Measurements from ENCODE around the gene NETO2. TPM values are rescaled to one million over a fixed set of nuclear protein-coding genes. Genes with fewer than 3 reads are reported as not detected.

NETO2 gene
- total and polyA plus RNA-seq, 2 of the 13 experiments (the other 11 are each of a cell fraction or from before 2014, with no cell fraction given), result 8.2 to 13.5 TPM

GRCh38 chr16:47029724-47030123 is 114.0 kb downstream of the NETO2 start:
- no peak overlapping the region for H3K4me2 ChIP-seq (ENCODE audit: low read depth, low read length)
- WGBS (ENCODE audit: low lambda C conversion rate), result 40% methylated on average over 3 of the region's 3 CpGs
- FAIRE-seq, result peak; percentile 30
- no peaks in the 10 kb centered on the region for H3K9me3 ChIP-seq (ENCODE audit: low read length)
- ChIA-PET POLR2A (no interaction called here), CTCF (ENCODE audit: low intra/inter-chr PET ratio, low total read pairs) (no interaction called here)
- H3K79me2 ChIP-seq (ENCODE audit: insufficient read depth, low read length), result no peaks in the 10 kb centered on the region
- DNase-seq (ENCODE audit: low spot score), result no peak
- H3K27me3 ChIP-seq (ENCODE audit: control insufficient read depth in 1 of 2, insufficient read depth in 2 of 2, low read length in 2 of 2), result peaks cover 0 to 15% of the 10 kb centered on the region in 2 experiments; a peak in 2 of 5 replicates
- H4K20me1 ChIP-seq (ENCODE audit: insufficient read depth, low read length), result no peaks in the 10 kb centered on the region
- H3K9ac ChIP-seq (ENCODE audit: insufficient read depth, low read depth, low read length), result no peak overlapping the region
- ATAC-seq, result no peak
- in situ Hi-C loops (cut with HindIII; ENCODE audit: extremely low pct_ligation_motif_present, low pct_unique_long_range_greater_than_20kb), result no loop called here
- H2AFZ ChIP-seq (ENCODE audit: low read length), result no peak overlapping the region
- no peaks in the 10 kb centered on the region for H3K4me1 ChIP-seq (ENCODE audit: insufficient read depth, low read length)
- intact Hi-C loops (cut with micrococcal nuclease; ENCODE audit: unreplicated experiment), result no loop called here
- no TSS peak for BruUV-seq (replicated peaks)
- no peaks in the 10 kb centered on the region for H3K36me3 ChIP-seq (replicated peaks in 1 of 2; ENCODE audit: control insufficient read depth in 1 of 2, insufficient read depth in 2 of 2, low read length in 2 of 2)
- no peak overlapping the region for H3K4me3 ChIP-seq (replicated peaks in 1 of 3; ENCODE audit: insufficient read depth in 1 of 3, low read depth in 2 of 3, low read length in 3 of 3)
- TF ChIP-seq DR1 (CRISPR knock-in tag; IDR thresholded peaks at IDR 0.05) (no peak), SRF (IDR thresholded peaks at IDR 0.05; ENCODE audit: low read depth, low read length) (no peak), ZNF274 (CRISPR knock-in tag; IDR thresholded peaks at IDR 0.05) (no peak), KDM6A (CRISPR knock-in tag; IDR thresholded peaks at IDR 0.05; ENCODE audit: low read depth) (no peak), MTERF4 (CRISPR knock-in tag; IDR thresholded peaks at IDR 0.05) (no peak), TCF7L2 (IDR thresholded peaks at IDR 0.05; ENCODE audit: low read depth, low read length) (no peak), KAT7 (CRISPR knock-in tag; IDR thresholded peaks at IDR 0.05; ENCODE audit: borderline replicate concordance) (no peak), ZSCAN25 (CRISPR knock-in tag; IDR thresholded peaks at IDR 0.05) (no peak), SNAPC5 (CRISPR knock-in tag; IDR thresholded peaks at IDR 0.05; ENCODE audit: borderline replicate concordance) (no peak), ATRX (CRISPR knock-in tag; IDR thresholded peaks at IDR 0.05; ENCODE audit: borderline replicate concordance) (no peak), ARNT (IDR thresholded peaks at IDR 0.05) (no peak), ASH2L (IDR thresholded peaks at IDR 0.05; ENCODE audit: insufficient read length, low read depth, low read length) (no peak), ZNF430 (CRISPR knock-in tag; IDR thresholded peaks at IDR 0.05) (no peak), TEF (CRISPR knock-in tag; IDR thresholded peaks at IDR 0.05) (no peak), ZNF709 (CRISPR knock-in tag; IDR thresholded peaks at IDR 0.05) (no peak)
- no peak overlapping the region for H3K27ac ChIP-seq (ENCODE audit: extremely low read length, insufficient read depth, low read length)

All from HepG2 (cell line).